ENCODE measurements around the gene RFTN1.

DNA sequence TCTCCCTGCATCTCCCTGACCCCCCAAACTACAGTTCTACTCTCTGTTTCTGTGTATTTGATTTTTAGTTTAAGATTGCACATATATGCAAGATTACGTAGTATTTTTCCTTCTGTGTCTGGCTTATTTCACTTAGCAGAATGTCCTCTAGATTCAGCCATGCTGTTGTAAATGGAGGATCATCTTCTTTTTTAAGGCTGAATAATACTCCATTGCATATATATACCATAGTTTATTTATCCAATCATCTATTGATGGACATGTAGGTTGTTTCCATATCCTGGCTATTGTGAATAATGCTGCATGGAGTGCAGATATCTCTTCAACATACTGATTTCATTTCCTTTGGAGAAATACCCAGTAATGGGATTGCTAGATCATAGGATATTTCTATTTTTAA lies 70.8 kb downstream of the RFTN1 start:
- TF ChIP-seq, protein P1, sequence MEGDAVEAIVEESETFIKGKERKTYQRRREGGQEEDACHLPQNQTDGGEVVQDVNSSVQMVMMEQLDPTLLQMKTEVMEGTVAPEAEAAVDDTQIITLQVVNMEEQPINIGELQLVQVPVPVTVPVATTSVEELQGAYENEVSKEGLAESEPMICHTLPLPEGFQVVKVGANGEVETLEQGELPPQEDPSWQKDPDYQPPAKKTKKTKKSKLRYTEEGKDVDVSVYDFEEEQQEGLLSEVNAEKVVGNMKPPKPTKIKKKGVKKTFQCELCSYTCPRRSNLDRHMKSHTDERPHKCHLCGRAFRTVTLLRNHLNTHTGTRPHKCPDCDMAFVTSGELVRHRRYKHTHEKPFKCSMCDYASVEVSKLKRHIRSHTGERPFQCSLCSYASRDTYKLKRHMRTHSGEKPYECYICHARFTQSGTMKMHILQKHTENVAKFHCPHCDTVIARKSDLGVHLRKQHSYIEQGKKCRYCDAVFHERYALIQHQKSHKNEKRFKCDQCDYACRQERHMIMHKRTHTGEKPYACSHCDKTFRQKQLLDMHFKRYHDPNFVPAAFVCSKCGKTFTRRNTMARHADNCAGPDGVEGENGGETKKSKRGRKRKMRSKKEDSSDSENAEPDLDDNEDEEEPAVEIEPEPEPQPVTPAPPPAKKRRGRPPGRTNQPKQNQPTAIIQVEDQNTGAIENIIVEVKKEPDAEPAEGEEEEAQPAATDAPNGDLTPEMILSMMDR (IDR thresholded peaks at IDR 0.05), result no peak
- no peak for TF ChIP-seq POLR2A (IDR thresholded peaks at IDR 0.05)
